ENCODE measurements around the gene DPP7.
"Not testable (repeated sequence)": the region's sequence is repeated elsewhere in the genome, so short reads cannot be mapped to it uniquely, and the experiment has no call there.

DPP7 gene

GRCh38 chr9:137136881-137137607 is 22.5 kb upstream of the DPP7 start:
- Histone ChIP-seq H3K4ac (ENCODE audit: low read depth, low read length) (no peak overlapping the region), H3K18ac (ENCODE audit: low read length) (no peak overlapping the region), H2BK12ac (ENCODE audit: low read length) (no peak overlapping the region), H2BK120ac (ENCODE audit: insufficient read depth, low read length, poor library complexity) (no peak overlapping the region), H3K9me3 (ENCODE audit: insufficient read depth, low read depth, low read length) (peaks cover 19% of the 10 kb centered on the region), H3K4me2 (ENCODE audit: low read length) (no peak overlapping the region), H4K8ac (ENCODE audit: low read depth, low read length) (no peak overlapping the region), H4K12ac (ENCODE audit: low read depth, low read length) (no peak overlapping the region), H3K9ac (ENCODE audit: low read length) (no peak overlapping the region), H3K79me1 (ENCODE audit: low read length) (no peaks in the 10 kb centered on the region), H2BK5ac (ENCODE audit: low read depth, low read length, poor library complexity) (no peak overlapping the region), H2AK5ac (ENCODE audit: low read length) (no peak overlapping the region), H3K14ac (ENCODE audit: low read length) (no peak overlapping the region), H3K79me2 (ENCODE audit: control insufficient read depth, insufficient read depth, low read length, poor library complexity) (no peaks in the 10 kb centered on the region), H3K27ac (ENCODE audit: low read depth, low read length) (no peak overlapping the region), H4K91ac (ENCODE audit: low read depth, low read length) (no peak overlapping the region), H3K4me3 (ENCODE audit: low read depth, low read length) (no peak overlapping the region), H2AFZ (ENCODE audit: insufficient read depth, low read length, poor library complexity) (no peak overlapping the region), H3K36me3 (ENCODE audit: control insufficient read depth in 1 of 2, insufficient read depth in 2 of 2, low read length in 2 of 2) (no peaks in the 10 kb centered on the region), H3K4me1 (ENCODE audit: control insufficient read depth in 1 of 2, insufficient read depth in 2 of 2, low read length in 2 of 2) (peaks cover 2 to 3% of the 10 kb centered on the region in 2 experiments), H3K27me3 (ENCODE audit: insufficient read depth, low read length) (peaks cover 28% of the 10 kb centered on the region), H3K23ac (ENCODE audit: low read length) (no peak overlapping the region)
- no peak for DNase-seq
- no CpG with 5 or more reads among the region's 23 CpGs for WGBS (ENCODE audit: extremely low coverage, insufficient coverage, insufficient read length)

GRCh38 chr9:137136261-137136880 is 21.8 kb upstream of the DPP7 start:
- H4K12ac ChIP-seq (ENCODE audit: low read depth, low read length) = no peak overlapping the region
- no peak overlapping the region for H3K4me3 ChIP-seq (ENCODE audit: low read depth, low read length)
- no peak overlapping the region for H2BK120ac ChIP-seq (ENCODE audit: insufficient read depth, low read length, poor library complexity)
- no peak overlapping the region for H2AFZ ChIP-seq (ENCODE audit: insufficient read depth, low read length, poor library complexity)
- no peak overlapping the region for H3K4ac ChIP-seq (ENCODE audit: low read depth, low read length)
- H3K27ac ChIP-seq (ENCODE audit: low read depth, low read length) = no peak overlapping the region
- H3K9ac ChIP-seq (ENCODE audit: low read length) = no peak overlapping the region
- H3K18ac ChIP-seq (ENCODE audit: low read length) = no peak overlapping the region
- no peak overlapping the region for H2BK5ac ChIP-seq (ENCODE audit: low read depth, low read length, poor library complexity)
- no peaks in the 10 kb centered on the region for H3K36me3 ChIP-seq (ENCODE audit: control insufficient read depth in 1 of 2, insufficient read depth in 2 of 2, low read length in 2 of 2)
- no peak overlapping the region for H3K4me2 ChIP-seq (ENCODE audit: low read length)
- no peaks in the 10 kb centered on the region for H3K79me1 ChIP-seq (ENCODE audit: low read length)
- no peaks in the 10 kb centered on the region for H3K79me2 ChIP-seq (ENCODE audit: control insufficient read depth, insufficient read depth, low read length, poor library complexity)
- no peak overlapping the region for H2AK5ac ChIP-seq (ENCODE audit: low read length)
- H4K8ac ChIP-seq (ENCODE audit: low read depth, low read length) = no peak overlapping the region
- WGBS (ENCODE audit: extremely low coverage, insufficient coverage, insufficient read length) = no CpG with 5 or more reads among the region's 27 CpGs
- H3K4me1 ChIP-seq (ENCODE audit: control insufficient read depth in 1 of 2, insufficient read depth in 2 of 2, low read length in 2 of 2) = peaks cover 2 to 3% of the 10 kb centered on the region in 2 experiments
- H3K9me3 ChIP-seq (ENCODE audit: insufficient read depth, low read depth, low read length) = peaks cover 19% of the 10 kb centered on the region
- DNase-seq = no peak
- no peak overlapping the region for H3K14ac ChIP-seq (ENCODE audit: low read length)
- H4K91ac ChIP-seq (ENCODE audit: low read depth, low read length) = no peak overlapping the region
- H2BK12ac ChIP-seq (ENCODE audit: low read length) = no peak overlapping the region
- no peak overlapping the region for H3K23ac ChIP-seq (ENCODE audit: low read length)
- H3K27me3 ChIP-seq (ENCODE audit: insufficient read depth, low read length) = peaks cover 27% of the 10 kb centered on the region

GRCh38 chr9:137135154-137135553 is 20.6 kb upstream of the DPP7 start:
- H3K14ac ChIP-seq (ENCODE audit: low read length); H3K4me1 ChIP-seq (ENCODE audit: control insufficient read depth in 1 of 2, insufficient read depth in 2 of 2, low read length in 2 of 2); H3K79me2 ChIP-seq (ENCODE audit: control insufficient read depth, insufficient read depth, low read length, poor library complexity); H3K27ac ChIP-seq (ENCODE audit: low read depth, low read length); H2BK5ac ChIP-seq (ENCODE audit: low read depth, low read length, poor library complexity); H3K23ac ChIP-seq (ENCODE audit: low read length); DNase-seq; H3K4me2 ChIP-seq (ENCODE audit: low read length); H4K12ac ChIP-seq (ENCODE audit: low read depth, low read length); H2BK12ac ChIP-seq (ENCODE audit: low read length); H3K36me3 ChIP-seq (ENCODE audit: control insufficient read depth in 1 of 2, insufficient read depth in 2 of 2, low read length in 2 of 2); H3K4me3 ChIP-seq (ENCODE audit: low read depth, low read length); H3K79me1 ChIP-seq (ENCODE audit: low read length); H4K91ac ChIP-seq (ENCODE audit: low read depth, low read length); H4K8ac ChIP-seq (ENCODE audit: low read depth, low read length); H2BK120ac ChIP-seq (ENCODE audit: insufficient read depth, low read length, poor library complexity); H3K18ac ChIP-seq (ENCODE audit: low read length); H3K9ac ChIP-seq (ENCODE audit: low read length); H2AFZ ChIP-seq (ENCODE audit: insufficient read depth, low read length, poor library complexity); H2AK5ac ChIP-seq (ENCODE audit: low read length); H3K4ac ChIP-seq (ENCODE audit: low read depth, low read length): not testable (repeated sequence)
- no CpG with 5 or more reads among the region's 9 CpGs for WGBS (ENCODE audit: extremely low coverage, insufficient coverage, insufficient read length)
- H3K9me3 ChIP-seq (ENCODE audit: insufficient read depth, low read depth, low read length) = peaks cover 14% of the 10 kb centered on the region
- H3K27me3 ChIP-seq (ENCODE audit: insufficient read depth, low read length) = peaks cover 26% of the 10 kb centered on the region

GRCh38 chr9:137134191-137134590 is 19.7 kb upstream of the DPP7 start:
- peaks cover 9% of the 10 kb centered on the region for H3K79me2 ChIP-seq (ENCODE audit: control insufficient read depth, insufficient read depth, low read length, poor library complexity)
- H3K18ac ChIP-seq (ENCODE audit: low read length) = no peak overlapping the region
- no peak overlapping the region for H3K27ac ChIP-seq (ENCODE audit: low read depth, low read length)
- no peak overlapping the region for H2BK120ac ChIP-seq (ENCODE audit: insufficient read depth, low read length, poor library complexity)
- H3K36me3 ChIP-seq (ENCODE audit: control insufficient read depth in 1 of 2, insufficient read depth in 2 of 2, low read length in 2 of 2) = no peaks in the 10 kb centered on the region
- WGBS (ENCODE audit: extremely low coverage, insufficient coverage, insufficient read length) = no CpG with 5 or more reads among the region's 4 CpGs
- no peak overlapping the region for H3K9ac ChIP-seq (ENCODE audit: low read length)
- no peak overlapping the region for H2AK5ac ChIP-seq (ENCODE audit: low read length)
- DNase-seq = no peak
- H3K4me2 ChIP-seq (ENCODE audit: low read length) = no peak overlapping the region
- H4K91ac ChIP-seq (ENCODE audit: low read depth, low read length) = no peak overlapping the region
- peaks cover 7% of the 10 kb centered on the region for H3K9me3 ChIP-seq (ENCODE audit: insufficient read depth, low read depth, low read length)
- H3K4me1 ChIP-seq (ENCODE audit: control insufficient read depth in 1 of 2, insufficient read depth in 2 of 2, low read length in 2 of 2) = peaks cover 6 to 7% of the 10 kb centered on the region in 2 experiments
- H3K27me3 ChIP-seq (ENCODE audit: insufficient read depth, low read length) = peaks cover 17% of the 10 kb centered on the region
- H3K4ac ChIP-seq (ENCODE audit: low read depth, low read length) = no peak overlapping the region
- H3K79me1 ChIP-seq (ENCODE audit: low read length) = peaks cover 9% of the 10 kb centered on the region
- no peak overlapping the region for H4K12ac ChIP-seq (ENCODE audit: low read depth, low read length)
- H3K23ac ChIP-seq (ENCODE audit: low read length) = no peak overlapping the region
- no peak overlapping the region for H2BK5ac ChIP-seq (ENCODE audit: low read depth, low read length, poor library complexity)
- H4K8ac ChIP-seq (ENCODE audit: low read depth, low read length) = no peak overlapping the region
- no peak overlapping the region for H3K4me3 ChIP-seq (ENCODE audit: low read depth, low read length)
- no peak overlapping the region for H3K14ac ChIP-seq (ENCODE audit: low read length)
- no peak overlapping the region for H2AFZ ChIP-seq (ENCODE audit: insufficient read depth, low read length, poor library complexity)
- H2BK12ac ChIP-seq (ENCODE audit: low read length) = no peak overlapping the region
